Suprapubic skin (tissue), 4 donors: ENCODE results near the gene MALRD1. TPM values are rescaled to one million over a fixed set of nuclear protein-coding genes. Genes with fewer than 3 reads are reported as not detected.

ENCODE experiments used
- DNase-seq, 2 donors: peaks; one replicate each; pipeline ENCODE4 v3.0.0-alpha.2; 2019; ENCODE audit warnings: low spot score in 2 of 2
- H3K27ac ChIP-seq: fragments of 200-600 bp; sonication (generic); one replicate; pipeline ENCODE4 v1.5.1; 2019
- H3K27me3 ChIP-seq: fragments of 200-600 bp; sonication (generic); one replicate; pipeline ENCODE4 v1.5.1; 2019
- H3K36me3 ChIP-seq: fragments of 200-600 bp; sonication (generic); one replicate; pipeline ENCODE4 v1.5.1; 2019
- H3K4me1 ChIP-seq: fragments of 200-600 bp; sonication (generic); one replicate; pipeline ENCODE4 v1.5.1; 2019
- H3K4me3 ChIP-seq: fragments of 200-600 bp; sonication (generic); one replicate; pipeline ENCODE4 v1.5.1; 2019; ENCODE audit warnings: mild to moderate bottlenecking
- H3K9me3 ChIP-seq: fragments of 200-600 bp; sonication (generic); one replicate; pipeline ENCODE4 v1.5.1; 2019
- CTCF ChIP-seq, 2 donors: fragments of 200-600 bp in 1 of 2; fragments of 450-650 bp in 1 of 2; sonication (generic) in 1 of 2; IDR thresholded peaks; one replicate each; pipeline ENCODE4 v1.5.1; 2016 to 2019; ENCODE audit warnings: antibody characterized with exemption in 2 of 2, mild to moderate bottlenecking in 1 of 2, moderate library complexity in 1 of 2
- EP300 ChIP-seq: sonication (generic); formaldehyde crosslinking; IDR thresholded peaks from one replicate; pipeline ENCODE4 v1.6.1; 2017; ENCODE audit warnings: antibody characterized with exemption
- POLR2A ChIP-seq, 2 donors: fragments of 450-650 bp; IDR thresholded peaks; one replicate each; pipeline ENCODE4 v1.6.1; 2017; ENCODE audit warnings: antibody characterized with exemption in 2 of 2, mild to moderate bottlenecking in 2 of 2, moderate library complexity in 2 of 2
- POLR2AphosphoS5 ChIP-seq, 3 donors: sonication (generic); formaldehyde crosslinking; IDR thresholded peaks; one replicate each; pipeline ENCODE4 v1.6.1; 2017; ENCODE audit warnings: antibody characterized with exemption in 3 of 3
- WGBS: methylation state at CpG from one replicate; pipeline ENCODE4 v1.1.5; 2018; 5-methylcytosine and 5-hydroxymethylcytosine counted together
- total RNA-seq, 4 donors: library from RNA; depleted of rRNA; stranded (reverse); fragments of >200 nt; gene quantifications; one replicate each; pipeline ENCODE4 v1.1.0, GENCODE V29; 2016

The MALRD1 gene
- total RNA-seq, 4 donors from 2014 or later, result 0.23 to 0.80 (median 0.31) TPM; not detected in 1

GRCh38 chr10:19154375-19154774, 105.8 kb downstream of the MALRD1 start:
- no peak overlapping the region for H3K4me3 ChIP-seq
- no peaks in the 10 kb centered on the region for H3K27me3 ChIP-seq
- DNase-seq, result no peak
- TF ChIP-seq POLR2AphosphoS5 (IDR thresholded peaks at IDR 0.05) (no peak), EP300 (no peak), POLR2A (IDR thresholded peaks at IDR 0.05) (no peak), CTCF (IDR thresholded peaks at IDR 0.05) (no peak)
- no peaks in the 10 kb centered on the region for H3K36me3 ChIP-seq
- no peaks in the 10 kb centered on the region for H3K9me3 ChIP-seq
- 62% methylated on average over 4 of the region's 4 CpGs for WGBS
- H3K4me1 ChIP-seq, result no peaks in the 10 kb centered on the region
- no peak overlapping the region for H3K27ac ChIP-seq

- Histone ChIP-seq H3K4me3 (no peak overlapping the region), H3K36me3 (no peaks in the 10 kb centered on the region), H3K27me3 (no peaks in the 10 kb centered on the region), H3K27ac (no peak overlapping the region), H3K4me1 (no peaks in the 10 kb centered on the region), H3K9me3 (no peaks in the 10 kb centered on the region)
- WGBS, result 86% methylated on average over 2 of the region's 2 CpGs
- TF ChIP-seq POLR2AphosphoS5 (IDR thresholded peaks at IDR 0.05), result no peak
- TF ChIP-seq CTCF (IDR thresholded peaks at IDR 0.05), result no peak
- TF ChIP-seq EP300, result no peak
- no peak for TF ChIP-seq POLR2A (IDR thresholded peaks at IDR 0.05)
- no peak for DNase-seq
Observed at GRCh38 chr10:19158358-19158757, 109.8 kb downstream of the MALRD1 start.

GRCh38 chr10:19158870-19159269, 110.3 kb downstream of the MALRD1 start:
- 76% methylated on average over 3 of the region's 3 CpGs for WGBS
- Histone ChIP-seq H3K9me3 (no peaks in the 10 kb centered on the region), H3K4me3 (no peak overlapping the region), H3K4me1 (no peaks in the 10 kb centered on the region), H3K27ac (no peak overlapping the region), H3K36me3 (no peaks in the 10 kb centered on the region), H3K27me3 (no peaks in the 10 kb centered on the region)
- DNase-seq, result no peak
- no peak for TF ChIP-seq CTCF (IDR thresholded peaks at IDR 0.05)
- no peak for TF ChIP-seq POLR2A (IDR thresholded peaks at IDR 0.05)
- no peak for TF ChIP-seq POLR2AphosphoS5 (IDR thresholded peaks at IDR 0.05)
- no peak for TF ChIP-seq EP300

GRCh38 chr10:19164461-19164860, 115.9 kb downstream of the MALRD1 start:
- no peaks in the 10 kb centered on the region for H3K36me3 ChIP-seq
- 37% methylated on average over 1 of the region's 1 CpG for WGBS
- no peaks in the 10 kb centered on the region for H3K4me1 ChIP-seq
- H3K9me3 ChIP-seq, result no peaks in the 10 kb centered on the region
- no peak overlapping the region for H3K4me3 ChIP-seq
- H3K27me3 ChIP-seq, result no peaks in the 10 kb centered on the region
- TF ChIP-seq EP300 (no peak), POLR2A (IDR thresholded peaks at IDR 0.05) (no peak), POLR2AphosphoS5 (IDR thresholded peaks at IDR 0.05) (no peak), CTCF (IDR thresholded peaks at IDR 0.05) (no peak)
- H3K27ac ChIP-seq, result no peak overlapping the region
- DNase-seq, result no peak

- WGBS, result 58% methylated on average over 2 of the region's 2 CpGs
- no peaks in the 10 kb centered on the region for H3K4me1 ChIP-seq
- no peak overlapping the region for H3K4me3 ChIP-seq
Observed at GRCh38 chr10:19168584-19168983, 120.0 kb downstream of the MALRD1 start.

More at GRCh38 chr10:19168584-19168983, 120.0 kb downstream of the MALRD1 start:
- H3K36me3 ChIP-seq, result no peaks in the 10 kb centered on the region
- no peak overlapping the region for H3K27ac ChIP-seq
- DNase-seq, result no peak
- no peak for TF ChIP-seq POLR2A (IDR thresholded peaks at IDR 0.05)
- no peak for TF ChIP-seq EP300
- TF ChIP-seq POLR2AphosphoS5 (IDR thresholded peaks at IDR 0.05), result no peak
- TF ChIP-seq CTCF (IDR thresholded peaks at IDR 0.05), result no peak
- H3K27me3 ChIP-seq, result no peaks in the 10 kb centered on the region
- H3K9me3 ChIP-seq, result no peaks in the 10 kb centered on the region
